WTC11 (cell line): Measurements from ENCODE around the gene ARHGAP23. TPM values are rescaled to one million over a fixed set of nuclear protein-coding genes. Genes with fewer than 3 reads are reported as not detected.

ENCODE experiments used
- ATAC-seq: fragments of 200-7000 bp; cut with Tn5 transposase; 2 replicates; pipeline ENCODE4 v1.10.0; 2021; ENCODE audit warnings: mild to moderate bottlenecking, moderate library complexity
- CTCF ChIA-PET: fragments of 300-600 bp; sonication (Branson Sonifier 250); formaldehyde crosslinking; loops from one replicate; lab custom pipeline; 2021; ENCODE audit warnings: antibody characterized with exemption; lab: Charles Lee
- POLR2A ChIA-PET: fragments of 350-600 bp; sonication (Branson Sonifier 250); formaldehyde crosslinking; loops from one replicate; lab custom pipeline; 2021; ENCODE audit warnings: antibody characterized with exemption; lab: Charles Lee
- DNase-seq: peaks from one replicate; pipeline ENCODE4 v3.0.0; 2021; ENCODE audit warnings: low spot score
- H3K27ac Mint-ChIP-seq: 2 replicates; pipeline ENCODE4 v1.8.0; 2021; ENCODE audit warnings: mixed read lengths
- H3K27me3 Mint-ChIP-seq: 2 replicates; pipeline ENCODE4 v1.8.0; 2021; ENCODE audit warnings: low read depth, mild to moderate bottlenecking, moderate library complexity, mixed read lengths
- H3K36me3 Mint-ChIP-seq: 2 replicates; pipeline ENCODE4 v1.8.0; 2021; ENCODE audit warnings: mixed read lengths
- H3K4me1 Mint-ChIP-seq: 2 replicates; pipeline ENCODE4 v1.8.0; 2022; ENCODE audit warnings: mixed read lengths
- H3K4me3 Mint-ChIP-seq: 2 replicates; pipeline ENCODE4 v1.8.0; 2021; ENCODE audit warnings: mild to moderate bottlenecking, moderate library complexity, mixed read lengths
- H3K9me3 Mint-ChIP-seq: 2 replicates; pipeline ENCODE4 v1.8.0; 2021; ENCODE audit warnings: mixed read lengths
- ESRRA ChIP-seq: sonication (generic); formaldehyde crosslinking; IDR thresholded peaks from 2 replicates; pipeline ENCODE4 v1.8.1; 2022; ENCODE audit warnings: mild to moderate bottlenecking, missing genetic modification reagents, borderline replicate concordance
- FOXJ3 ChIP-seq: sonication (generic); formaldehyde crosslinking; IDR thresholded peaks from 2 replicates; pipeline ENCODE4 v1.9.0; 2021; ENCODE audit warnings: missing genetic modification reagents, mild to moderate bottlenecking, borderline replicate concordance
- JAZF1 ChIP-seq: fragments of 250-450 bp; sonication (Bioruptor Pico); IDR thresholded peaks from 2 replicates; pipeline ENCODE4 v1.9.0; 2021; ENCODE audit warnings: moderate library complexity, mild to moderate bottlenecking, inconsistent platforms
- RELA ChIP-seq: sonication (generic); formaldehyde crosslinking; IDR thresholded peaks from 2 replicates; pipeline ENCODE4 v1.8.1; 2022; ENCODE audit warnings: missing genetic modification reagents, mild to moderate bottlenecking, borderline replicate concordance
- RORB ChIP-seq: fragments of 250-450 bp; sonication (Bioruptor Pico); IDR thresholded peaks from 2 replicates; pipeline ENCODE4 v1.9.0; 2021; ENCODE audit warnings: mild to moderate bottlenecking
- ZBTB21 ChIP-seq: sonication (generic); formaldehyde crosslinking; IDR thresholded peaks from 2 replicates; pipeline ENCODE4 v1.8.1; 2023; ENCODE audit warnings: mild to moderate bottlenecking, missing genetic modification reagents, borderline replicate concordance
- total RNA-seq: library from RNA; stranded (reverse); gene quantifications from 3 replicates; pipeline ENCODE4 v1.2.3, GENCODE V29; 2021
- TF ChIP-seq, protein P1 (sequence below): fragments of 250-450 bp; sonication (Bioruptor Pico); IDR thresholded peaks from 2 replicates; pipeline ENCODE4 v1.9.0; 2021; ENCODE audit warnings: mild to moderate bottlenecking, borderline replicate concordance
- TF ChIP-seq, protein P2 (sequence below): fragments of 250-450 bp; sonication (Bioruptor Pico); IDR thresholded peaks from 2 replicates; pipeline ENCODE4 v2.1.2; 2022; ENCODE audit warnings: mild to moderate bottlenecking, moderate library complexity
- TF ChIP-seq, protein P3 (sequence below): fragments of 250-450 bp; sonication (Bioruptor Pico); IDR thresholded peaks from 2 replicates; pipeline ENCODE4 v1.9.0; 2021; ENCODE audit warnings: mild to moderate bottlenecking
- TF ChIP-seq, protein P4 (sequence below): sonication (generic); formaldehyde crosslinking; IDR thresholded peaks from 2 replicates; pipeline ENCODE4 v1.8.1; 2023; ENCODE audit warnings: mild to moderate bottlenecking, missing genetic modification reagents
- TF ChIP-seq, protein P5 (sequence below): sonication (generic); formaldehyde crosslinking; IDR thresholded peaks from 2 replicates; pipeline ENCODE4 v1.8.0; 2022; ENCODE audit warnings: mild to moderate bottlenecking, missing genetic modification reagents
- TF ChIP-seq, protein P6 (sequence below): sonication (generic); formaldehyde crosslinking; IDR thresholded peaks from 2 replicates; pipeline ENCODE4 v1.8.0; 2022; ENCODE audit warnings: mild to moderate bottlenecking, missing genetic modification reagents
- TF ChIP-seq, protein P7 (sequence below): fragments of 200-600 bp; IDR thresholded peaks from 2 replicates; pipeline ENCODE4 v1.8.0; 2022; ENCODE audit warnings: antibody characterized with exemption

ARHGAP23 gene
- total RNA-seq, 1 experiment from 2014 or later = 66.0 TPM

DNA sequence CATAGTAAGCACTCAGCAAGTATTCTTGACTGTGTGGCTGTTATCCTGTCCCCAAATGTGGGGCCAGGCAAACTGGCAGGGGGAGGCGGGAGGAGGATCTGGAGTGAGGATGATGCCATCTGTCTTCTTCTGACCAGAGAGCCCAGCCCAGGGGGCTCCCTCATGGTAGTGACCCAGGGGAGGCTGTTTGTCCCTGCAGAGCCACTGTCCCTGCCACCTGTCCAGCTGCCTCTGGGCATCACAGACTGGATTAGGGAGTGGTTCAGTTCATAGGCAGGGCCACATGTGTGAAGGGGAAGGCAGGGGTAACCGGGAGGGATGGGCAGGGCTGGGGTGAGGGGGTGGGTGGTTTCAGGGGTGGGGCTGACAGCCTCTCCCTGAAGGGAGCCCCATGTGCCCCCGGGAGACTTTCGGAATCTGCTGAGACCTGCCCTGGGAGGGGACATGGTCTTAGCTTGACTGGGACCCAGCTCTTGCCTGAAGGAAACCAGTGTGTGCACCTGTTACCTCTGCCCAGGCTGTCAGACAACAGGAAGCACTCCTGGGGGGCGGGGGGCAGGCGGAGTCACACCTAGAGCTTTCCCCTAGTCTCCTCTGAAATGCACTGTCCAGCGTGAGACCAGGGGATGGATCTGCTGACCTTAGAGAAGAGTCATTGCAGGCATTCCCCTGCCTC lies 15.2 kb downstream of the ARHGAP23 start (continued):
- TF ChIP-seq, protein P1, sequence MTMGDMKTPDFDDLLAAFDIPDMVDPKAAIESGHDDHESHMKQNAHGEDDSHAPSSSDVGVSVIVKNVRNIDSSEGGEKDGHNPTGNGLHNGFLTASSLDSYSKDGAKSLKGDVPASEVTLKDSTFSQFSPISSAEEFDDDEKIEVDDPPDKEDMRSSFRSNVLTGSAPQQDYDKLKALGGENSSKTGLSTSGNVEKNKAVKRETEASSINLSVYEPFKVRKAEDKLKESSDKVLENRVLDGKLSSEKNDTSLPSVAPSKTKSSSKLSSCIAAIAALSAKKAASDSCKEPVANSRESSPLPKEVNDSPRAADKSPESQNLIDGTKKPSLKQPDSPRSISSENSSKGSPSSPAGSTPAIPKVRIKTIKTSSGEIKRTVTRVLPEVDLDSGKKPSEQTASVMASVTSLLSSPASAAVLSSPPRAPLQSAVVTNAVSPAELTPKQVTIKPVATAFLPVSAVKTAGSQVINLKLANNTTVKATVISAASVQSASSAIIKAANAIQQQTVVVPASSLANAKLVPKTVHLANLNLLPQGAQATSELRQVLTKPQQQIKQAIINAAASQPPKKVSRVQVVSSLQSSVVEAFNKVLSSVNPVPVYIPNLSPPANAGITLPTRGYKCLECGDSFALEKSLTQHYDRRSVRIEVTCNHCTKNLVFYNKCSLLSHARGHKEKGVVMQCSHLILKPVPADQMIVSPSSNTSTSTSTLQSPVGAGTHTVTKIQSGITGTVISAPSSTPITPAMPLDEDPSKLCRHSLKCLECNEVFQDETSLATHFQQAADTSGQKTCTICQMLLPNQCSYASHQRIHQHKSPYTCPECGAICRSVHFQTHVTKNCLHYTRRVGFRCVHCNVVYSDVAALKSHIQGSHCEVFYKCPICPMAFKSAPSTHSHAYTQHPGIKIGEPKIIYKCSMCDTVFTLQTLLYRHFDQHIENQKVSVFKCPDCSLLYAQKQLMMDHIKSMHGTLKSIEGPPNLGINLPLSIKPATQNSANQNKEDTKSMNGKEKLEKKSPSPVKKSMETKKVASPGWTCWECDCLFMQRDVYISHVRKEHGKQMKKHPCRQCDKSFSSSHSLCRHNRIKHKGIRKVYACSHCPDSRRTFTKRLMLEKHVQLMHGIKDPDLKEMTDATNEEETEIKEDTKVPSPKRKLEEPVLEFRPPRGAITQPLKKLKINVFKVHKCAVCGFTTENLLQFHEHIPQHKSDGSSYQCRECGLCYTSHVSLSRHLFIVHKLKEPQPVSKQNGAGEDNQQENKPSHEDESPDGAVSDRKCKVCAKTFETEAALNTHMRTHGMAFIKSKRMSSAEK (CRISPR knock-in tag) = no peak
- TF ChIP-seq RELA = no peak
- TF ChIP-seq, protein P2, sequence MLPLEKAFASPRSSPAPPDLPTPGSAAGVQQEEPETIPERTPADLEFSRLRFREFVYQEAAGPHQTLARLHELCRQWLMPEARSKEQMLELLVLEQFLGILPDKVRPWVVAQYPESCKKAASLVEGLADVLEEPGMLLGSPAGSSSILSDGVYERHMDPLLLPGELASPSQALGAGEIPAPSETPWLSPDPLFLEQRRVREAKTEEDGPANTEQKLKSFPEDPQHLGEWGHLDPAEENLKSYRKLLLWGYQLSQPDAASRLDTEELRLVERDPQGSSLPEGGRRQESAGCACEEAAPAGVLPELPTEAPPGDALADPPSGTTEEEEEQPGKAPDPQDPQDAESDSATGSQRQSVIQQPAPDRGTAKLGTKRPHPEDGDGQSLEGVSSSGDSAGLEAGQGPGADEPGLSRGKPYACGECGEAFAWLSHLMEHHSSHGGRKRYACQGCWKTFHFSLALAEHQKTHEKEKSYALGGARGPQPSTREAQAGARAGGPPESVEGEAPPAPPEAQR (CRISPR knock-in tag) = no peak
- TF ChIP-seq, protein P3, sequence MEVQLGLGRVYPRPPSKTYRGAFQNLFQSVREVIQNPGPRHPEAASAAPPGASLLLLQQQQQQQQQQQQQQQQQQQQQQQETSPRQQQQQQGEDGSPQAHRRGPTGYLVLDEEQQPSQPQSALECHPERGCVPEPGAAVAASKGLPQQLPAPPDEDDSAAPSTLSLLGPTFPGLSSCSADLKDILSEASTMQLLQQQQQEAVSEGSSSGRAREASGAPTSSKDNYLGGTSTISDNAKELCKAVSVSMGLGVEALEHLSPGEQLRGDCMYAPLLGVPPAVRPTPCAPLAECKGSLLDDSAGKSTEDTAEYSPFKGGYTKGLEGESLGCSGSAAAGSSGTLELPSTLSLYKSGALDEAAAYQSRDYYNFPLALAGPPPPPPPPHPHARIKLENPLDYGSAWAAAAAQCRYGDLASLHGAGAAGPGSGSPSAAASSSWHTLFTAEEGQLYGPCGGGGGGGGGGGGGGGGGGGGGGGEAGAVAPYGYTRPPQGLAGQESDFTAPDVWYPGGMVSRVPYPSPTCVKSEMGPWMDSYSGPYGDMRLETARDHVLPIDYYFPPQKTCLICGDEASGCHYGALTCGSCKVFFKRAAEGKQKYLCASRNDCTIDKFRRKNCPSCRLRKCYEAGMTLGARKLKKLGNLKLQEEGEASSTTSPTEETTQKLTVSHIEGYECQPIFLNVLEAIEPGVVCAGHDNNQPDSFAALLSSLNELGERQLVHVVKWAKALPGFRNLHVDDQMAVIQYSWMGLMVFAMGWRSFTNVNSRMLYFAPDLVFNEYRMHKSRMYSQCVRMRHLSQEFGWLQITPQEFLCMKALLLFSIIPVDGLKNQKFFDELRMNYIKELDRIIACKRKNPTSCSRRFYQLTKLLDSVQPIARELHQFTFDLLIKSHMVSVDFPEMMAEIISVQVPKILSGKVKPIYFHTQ = no peak
- TF ChIP-seq, protein P4, sequence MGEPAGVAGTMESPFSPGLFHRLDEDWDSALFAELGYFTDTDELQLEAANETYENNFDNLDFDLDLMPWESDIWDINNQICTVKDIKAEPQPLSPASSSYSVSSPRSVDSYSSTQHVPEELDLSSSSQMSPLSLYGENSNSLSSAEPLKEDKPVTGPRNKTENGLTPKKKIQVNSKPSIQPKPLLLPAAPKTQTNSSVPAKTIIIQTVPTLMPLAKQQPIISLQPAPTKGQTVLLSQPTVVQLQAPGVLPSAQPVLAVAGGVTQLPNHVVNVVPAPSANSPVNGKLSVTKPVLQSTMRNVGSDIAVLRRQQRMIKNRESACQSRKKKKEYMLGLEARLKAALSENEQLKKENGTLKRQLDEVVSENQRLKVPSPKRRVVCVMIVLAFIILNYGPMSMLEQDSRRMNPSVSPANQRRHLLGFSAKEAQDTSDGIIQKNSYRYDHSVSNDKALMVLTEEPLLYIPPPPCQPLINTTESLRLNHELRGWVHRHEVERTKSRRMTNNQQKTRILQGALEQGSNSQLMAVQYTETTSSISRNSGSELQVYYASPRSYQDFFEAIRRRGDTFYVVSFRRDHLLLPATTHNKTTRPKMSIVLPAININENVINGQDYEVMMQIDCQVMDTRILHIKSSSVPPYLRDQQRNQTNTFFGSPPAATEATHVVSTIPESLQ (CRISPR knock-in tag) = no peak
- TF ChIP-seq ZBTB21 (CRISPR knock-in tag) = no peak
- TF ChIP-seq RORB (CRISPR knock-in tag) = no peak
- no peak for TF ChIP-seq FOXJ3 (CRISPR knock-in tag)
- TF ChIP-seq, protein P5, sequence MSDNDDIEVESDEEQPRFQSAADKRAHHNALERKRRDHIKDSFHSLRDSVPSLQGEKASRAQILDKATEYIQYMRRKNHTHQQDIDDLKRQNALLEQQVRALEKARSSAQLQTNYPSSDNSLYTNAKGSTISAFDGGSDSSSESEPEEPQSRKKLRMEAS (CRISPR knock-in tag) = no peak
- TF ChIP-seq JAZF1 (CRISPR knock-in tag) = no peak
- no peak for TF ChIP-seq ESRRA (CRISPR knock-in tag)

DNA sequence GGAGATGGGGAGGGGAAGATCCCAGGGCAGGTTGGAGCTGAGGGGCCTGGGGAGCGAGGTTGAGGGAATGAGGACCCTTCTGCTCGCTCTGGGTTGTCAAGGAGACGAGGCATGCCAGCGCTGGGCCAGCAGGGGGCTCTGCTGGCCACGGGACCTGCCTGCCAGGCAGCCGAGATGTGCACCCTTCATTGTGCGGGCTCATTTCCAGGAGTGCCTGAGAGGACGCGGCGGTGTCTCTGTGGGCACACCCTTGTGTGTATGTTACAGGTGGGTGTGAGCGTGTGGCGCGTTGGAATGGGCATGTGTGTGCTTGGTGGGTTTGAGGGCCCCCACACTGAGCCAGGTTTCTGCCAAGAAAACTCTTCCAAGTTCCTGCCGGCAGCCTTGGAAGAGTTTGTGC lies 15.9 kb downstream of the ARHGAP23 start:
- Mint-ChIP-seq H3K36me3 (0 out of 2 replicates have a peak, but pooled peaks cover 2% of the 10 kb centered on the region), H3K27me3 (no peaks in the 10 kb centered on the region), H3K4me1 (peaks cover 57% of the 10 kb centered on the region), H3K4me3 (no peak overlapping the region), H3K9me3 (no peaks in the 10 kb centered on the region), H3K27ac (no peak overlapping the region)
- ChIA-PET POLR2A (interaction anchor here (0.7 to 1.0 kb wide), 2 partner anchors 21 to 65 kb away, joined by 3 read pairs; no protein-coding TSS in a partner anchor), CTCF (interaction anchor here (0.6 to 4.3 kb wide), 21 partner anchors 7 to 219 kb away, joined by 3 to 44 read pairs (median 6); no protein-coding TSS in a partner anchor)
- peak; percentile 76 for DNase-seq
- TF ChIP-seq, protein P6, sequence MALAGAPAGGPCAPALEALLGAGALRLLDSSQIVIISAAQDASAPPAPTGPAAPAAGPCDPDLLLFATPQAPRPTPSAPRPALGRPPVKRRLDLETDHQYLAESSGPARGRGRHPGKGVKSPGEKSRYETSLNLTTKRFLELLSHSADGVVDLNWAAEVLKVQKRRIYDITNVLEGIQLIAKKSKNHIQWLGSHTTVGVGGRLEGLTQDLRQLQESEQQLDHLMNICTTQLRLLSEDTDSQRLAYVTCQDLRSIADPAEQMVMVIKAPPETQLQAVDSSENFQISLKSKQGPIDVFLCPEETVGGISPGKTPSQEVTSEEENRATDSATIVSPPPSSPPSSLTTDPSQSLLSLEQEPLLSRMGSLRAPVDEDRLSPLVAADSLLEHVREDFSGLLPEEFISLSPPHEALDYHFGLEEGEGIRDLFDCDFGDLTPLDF (CRISPR knock-in tag) = no peak
- TF ChIP-seq, protein P7, sequence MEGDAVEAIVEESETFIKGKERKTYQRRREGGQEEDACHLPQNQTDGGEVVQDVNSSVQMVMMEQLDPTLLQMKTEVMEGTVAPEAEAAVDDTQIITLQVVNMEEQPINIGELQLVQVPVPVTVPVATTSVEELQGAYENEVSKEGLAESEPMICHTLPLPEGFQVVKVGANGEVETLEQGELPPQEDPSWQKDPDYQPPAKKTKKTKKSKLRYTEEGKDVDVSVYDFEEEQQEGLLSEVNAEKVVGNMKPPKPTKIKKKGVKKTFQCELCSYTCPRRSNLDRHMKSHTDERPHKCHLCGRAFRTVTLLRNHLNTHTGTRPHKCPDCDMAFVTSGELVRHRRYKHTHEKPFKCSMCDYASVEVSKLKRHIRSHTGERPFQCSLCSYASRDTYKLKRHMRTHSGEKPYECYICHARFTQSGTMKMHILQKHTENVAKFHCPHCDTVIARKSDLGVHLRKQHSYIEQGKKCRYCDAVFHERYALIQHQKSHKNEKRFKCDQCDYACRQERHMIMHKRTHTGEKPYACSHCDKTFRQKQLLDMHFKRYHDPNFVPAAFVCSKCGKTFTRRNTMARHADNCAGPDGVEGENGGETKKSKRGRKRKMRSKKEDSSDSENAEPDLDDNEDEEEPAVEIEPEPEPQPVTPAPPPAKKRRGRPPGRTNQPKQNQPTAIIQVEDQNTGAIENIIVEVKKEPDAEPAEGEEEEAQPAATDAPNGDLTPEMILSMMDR = peak; percentile 78
- peak; percentile 70 for ATAC-seq
